Stimulated activated CD4-positive, alpha-beta T cell treated with anti-CD3 and anti-CD28 coated beads, Interleukin-4, amount 100 ng/mL, for 1 hour (primary cell): Measurements from ENCODE around the gene NALCN.

Source experiments
- DNase-seq: peaks from one replicate; pipeline ENCODE4 v3.0.0-alpha.2; 2020

The NALCN gene

GRCh38 chr13:101271681-101272245, 144.5 kb downstream of the NALCN start:
- DNase-seq = no peak

GRCh38 chr13:101267656-101268055, 148.7 kb downstream of the NALCN start:
- DNase-seq = no peak

- no peak for DNase-seq
Observed at GRCh38 chr13:101265934-101266333, 150.4 kb downstream of the NALCN start.

GRCh38 chr13:101264931-101265330, 151.4 kb downstream of the NALCN start:
- no peak for DNase-seq

- DNase-seq = no peak
Observed at GRCh38 chr13:101262306-101262705, 154.0 kb downstream of the NALCN start.

- no peak for DNase-seq
Observed at GRCh38 chr13:101258509-101258908, 157.8 kb downstream of the NALCN start.

- peak; percentile 23 for DNase-seq
Observed at GRCh38 chr13:101258071-101258470, 158.2 kb downstream of the NALCN start.

GRCh38 chr13:101248739-101249514, 167.4 kb downstream of the NALCN start:
- DNase-seq = no peak

GRCh38 chr13:101242720-101243119, 173.6 kb downstream of the NALCN start:
- no peak for DNase-seq

GRCh38 chr13:101238555-101238954, 177.8 kb downstream of the NALCN start:
- DNase-seq = no peak

- DNase-seq = no peak
Observed at GRCh38 chr13:101231751-101232428, 184.4 kb downstream of the NALCN start.

- no peak for DNase-seq
Observed at GRCh38 chr13:101230271-101230890, 185.9 kb downstream of the NALCN start.

- DNase-seq = no peak
Observed at GRCh38 chr13:101219609-101220265, 196.6 kb downstream of the NALCN start.

- no peak for DNase-seq
Observed at GRCh38 chr13:101218484-101218883, 197.8 kb downstream of the NALCN start.

- DNase-seq = no peak
Observed at GRCh38 chr13:101217086-101217485, 199.2 kb downstream of the NALCN start.

- DNase-seq = no peak
Observed at GRCh38 chr13:101211261-101211660, 205.0 kb downstream of the NALCN start.

GRCh38 chr13:101210774-101211173, 205.5 kb downstream of the NALCN start:
- no peak for DNase-seq

- no peak for DNase-seq
Observed at GRCh38 chr13:101209206-101209893, 207.0 kb downstream of the NALCN start.

- DNase-seq = no peak
Observed at GRCh38 chr13:101205408-101205807, 210.9 kb downstream of the NALCN start.

GRCh38 chr13:101204270-101205020, 211.9 kb downstream of the NALCN start:
- no peak for DNase-seq

- DNase-seq = no peak
Observed at GRCh38 chr13:101202590-101202989, 213.7 kb downstream of the NALCN start.

GRCh38 chr13:101190976-101191375, 225.3 kb downstream of the NALCN start:
- DNase-seq = no peak
